Endothelial cell (in vitro differentiated cells): ENCODE results near the gene CLDN34. TPM values are rescaled to one million over a fixed set of nuclear protein-coding genes. Genes with fewer than 3 reads are reported as not detected.

Experiments
- DNase-seq: peaks from one replicate; pipeline ENCODE4 v3.0.0; 2021; ENCODE audit warnings: low spot score
- H3K27ac Mint-ChIP-seq: one replicate; pipeline ENCODE4 v1.8.0; 2021; ENCODE audit warnings: mixed read lengths, inconsistent platforms; ENCODE audit not compliant: unreplicated experiment
- H3K27me3 Mint-ChIP-seq: one replicate; pipeline ENCODE4 v1.8.0; 2021; ENCODE audit warnings: mild to moderate bottlenecking, moderate library complexity, mixed read lengths, inconsistent platforms; ENCODE audit not compliant: unreplicated experiment
- H3K36me3 Mint-ChIP-seq: one replicate; pipeline ENCODE4 v1.8.0; 2021; ENCODE audit warnings: mild to moderate bottlenecking, low read depth, mixed read lengths, inconsistent platforms; ENCODE audit not compliant: unreplicated experiment
- H3K4me1 Mint-ChIP-seq: one replicate; pipeline ENCODE4 v1.8.0; 2021; ENCODE audit warnings: mild to moderate bottlenecking, mixed read lengths, inconsistent platforms; ENCODE audit not compliant: unreplicated experiment
- H3K4me3 Mint-ChIP-seq: one replicate; pipeline ENCODE4 v1.8.0; 2021; ENCODE audit warnings: mild to moderate bottlenecking, mixed read lengths, inconsistent platforms; ENCODE audit not compliant: unreplicated experiment
- H3K9me3 Mint-ChIP-seq: one replicate; pipeline ENCODE4 v1.8.0; 2021; ENCODE audit warnings: mixed read lengths, inconsistent platforms; ENCODE audit not compliant: unreplicated experiment
- CTCF ChIP-seq: fragments of 200-600 bp; sonication (generic); IDR thresholded peaks from one replicate; pipeline ENCODE4 v1.5.0; 2021; ENCODE audit warnings: antibody characterized with exemption; ENCODE audit not compliant: unreplicated experiment
- total RNA-seq: library from RNA; stranded (reverse); fragmentation: NEBNext Ultra II Directional; extraction: Animal tissue kit (Norgen Biotek cat#: 25700); gene quantifications from one replicate; pipeline ENCODE4 v1.2.1, GENCODE V29; 2021; ENCODE audit not compliant: unreplicated experiment

Gene CLDN34
- total RNA-seq, 1 donor from 2014 or later = 0.64 TPM

- H3K9me3 Mint-ChIP-seq = no peaks in the 10 kb centered on the region
- H3K36me3 Mint-ChIP-seq = peaks cover 15% of the 10 kb centered on the region
- H3K4me1 Mint-ChIP-seq = peaks cover 3% of the 10 kb centered on the region
- no peaks in the 10 kb centered on the region for H3K27me3 Mint-ChIP-seq
- no peak for TF ChIP-seq CTCF
- no peak overlapping the region for H3K27ac Mint-ChIP-seq
- H3K4me3 Mint-ChIP-seq = no peak overlapping the region
- no peak for DNase-seq
Observed at GRCh38 chrX:9952300-9952699, 14.9 kb upstream of the CLDN34 start.

GRCh38 chrX:9953396-9953795 lies 13.8 kb upstream of the CLDN34 start:
- Mint-ChIP-seq H3K9me3 (no peaks in the 10 kb centered on the region), H3K27ac (no peak overlapping the region), H3K27me3 (no peaks in the 10 kb centered on the region), H3K36me3 (peaks cover 11% of the 10 kb centered on the region), H3K4me1 (peaks cover 3% of the 10 kb centered on the region), H3K4me3 (no peak overlapping the region)
- DNase-seq = no peak
- TF ChIP-seq CTCF = no peak

- TF ChIP-seq CTCF = no peak
- H3K4me1 Mint-ChIP-seq = peaks cover 3% of the 10 kb centered on the region
- H3K27me3 Mint-ChIP-seq = no peaks in the 10 kb centered on the region
- no peak overlapping the region for H3K27ac Mint-ChIP-seq
- peaks cover 11% of the 10 kb centered on the region for H3K36me3 Mint-ChIP-seq
- no peak overlapping the region for H3K4me3 Mint-ChIP-seq
- DNase-seq = no peak
- no peaks in the 10 kb centered on the region for H3K9me3 Mint-ChIP-seq
Observed at GRCh38 chrX:9955506-9955905, 11.7 kb upstream of the CLDN34 start.

- no peaks in the 10 kb centered on the region for H3K9me3 Mint-ChIP-seq
- no peak overlapping the region for H3K4me3 Mint-ChIP-seq
- peaks cover 3% of the 10 kb centered on the region for H3K4me1 Mint-ChIP-seq
- TF ChIP-seq CTCF = no peak
- H3K36me3 Mint-ChIP-seq = peaks cover 2% of the 10 kb centered on the region
- H3K27me3 Mint-ChIP-seq = no peaks in the 10 kb centered on the region
- H3K27ac Mint-ChIP-seq = no peak overlapping the region
- DNase-seq = no peak
Observed at GRCh38 chrX:9957743-9958142, 9.4 kb upstream of the CLDN34 start.

- Mint-ChIP-seq H3K36me3 (peaks cover 2% of the 10 kb centered on the region), H3K27ac (no peak overlapping the region), H3K4me1 (peaks cover 3% of the 10 kb centered on the region), H3K27me3 (no peaks in the 10 kb centered on the region), H3K4me3 (no peak overlapping the region), H3K9me3 (no peaks in the 10 kb centered on the region)
- no peak for DNase-seq
- no peak for TF ChIP-seq CTCF
Observed at GRCh38 chrX:9958183-9958582, 9.0 kb upstream of the CLDN34 start.
